DOHH2 (cell line): ENCODE data around the gene FIGNL1.
"Not testable (repeated sequence)": the region's sequence is repeated elsewhere in the genome, so short reads cannot be mapped to it uniquely, and the experiment has no call there.

Experiments
- H3F3A ChIP-seq: fragments of 200-600 bp; sonication (generic), shearing (Covaris generic); 2 replicates; pipeline ENCODE4 v1.6.0; 2016; ENCODE audit warnings: antibody characterized with exemption, mild to moderate bottlenecking; ENCODE audit not compliant: control insufficient read depth, insufficient read depth
- H3K27ac ChIP-seq: fragments of 200-600 bp; sonication (generic); 2 replicates; pipeline ENCODE4 v1.5.1; 2014; ENCODE audit warnings: low read depth, mild to moderate bottlenecking, low read length, moderate library complexity
- H3K27me3 ChIP-seq: fragments of 200-600 bp; sonication (generic); 2 replicates; pipeline ENCODE4 v1.6.1; 2014; ENCODE audit warnings: mild to moderate bottlenecking, low read length, mixed read lengths; ENCODE audit not compliant: control insufficient read depth
- H3K36me3 ChIP-seq: fragments of 200-600 bp; sonication (generic); 2 replicates; pipeline ENCODE4 v1.6.1; 2014; ENCODE audit warnings: mild to moderate bottlenecking, low read length, moderate library complexity, mixed read lengths; ENCODE audit not compliant: control insufficient read depth
- H3K4me1 ChIP-seq: fragments of 200-600 bp; sonication (generic); 2 replicates; pipeline ENCODE4 v1.6.1; 2014; ENCODE audit warnings: mild to moderate bottlenecking, low read length, mixed read lengths; ENCODE audit not compliant: control insufficient read depth
- H3K4me2 ChIP-seq: fragments of 200-600 bp; sonication (generic); 2 replicates; pipeline ENCODE4 v1.6.0; 2014; ENCODE audit warnings: mild to moderate bottlenecking, low read length, moderate library complexity
- H3K4me3 ChIP-seq: fragments of 200-600 bp; sonication (generic); 2 replicates; pipeline ENCODE4 v1.5.1; 2014; ENCODE audit warnings: mild to moderate bottlenecking, low read length, mixed read lengths
- H3K79me2 ChIP-seq: fragments of 200-600 bp; sonication (generic); 2 replicates; pipeline ENCODE4 v1.6.1; 2014; ENCODE audit warnings: mild to moderate bottlenecking, low read length, mixed read lengths; ENCODE audit not compliant: control insufficient read depth
- H3K9me2 ChIP-seq: fragments of 200-600 bp; sonication (generic); replicated peaks from 2 replicates; pipeline ENCODE4 v1.6.1; 2014; ENCODE audit warnings: mild to moderate bottlenecking, low read length, mixed read lengths; ENCODE audit not compliant: control insufficient read depth
- H3K9me3 ChIP-seq: fragments of 200-600 bp; sonication (generic); 2 replicates; pipeline ENCODE4 v1.6.1; 2014; ENCODE audit warnings: antibody characterized with exemption, low read length, mixed read lengths; ENCODE audit not compliant: control insufficient read depth, insufficient read depth
- H4K20me1 ChIP-seq: fragments of 200-600 bp; sonication (generic); 2 replicates; pipeline ENCODE4 v1.6.0; 2014; ENCODE audit warnings: low read depth, mild to moderate bottlenecking, antibody characterized with exemption, low read length, moderate library complexity; ENCODE audit not compliant: control insufficient read depth, insufficient read depth
- EZH2phosphoT487 ChIP-seq: fragments of 200-600 bp; sonication (generic); IDR thresholded peaks from 2 replicates; pipeline ENCODE4 v1.6.1; 2017; ENCODE audit warnings: borderline replicate concordance, mild to moderate bottlenecking, antibody characterized with exemption, low read length, moderate library complexity, mixed read lengths
- TF ChIP-seq, protein P1 (sequence below): fragments of 200-600 bp; sonication (generic); IDR thresholded peaks from one replicate; pipeline ENCODE4 v1.5.1; 2014; ENCODE audit warnings: antibody characterized with exemption, mild to moderate bottlenecking, low read depth, low read length; ENCODE audit not compliant: poor library complexity, severe bottlenecking

Gene FIGNL1

GRCh38 chr7:50461695-50462094 lies 11.5 kb upstream of the FIGNL1 start:
- Histone ChIP-seq H3K27ac (no peak overlapping the region), H3K79me2 (no peaks in the 10 kb centered on the region), H4K20me1 (no peaks in the 10 kb centered on the region), H3K4me3 (no peak overlapping the region), H3K4me2 (no peak overlapping the region), H3F3A (no peaks in the 10 kb centered on the region), H3K9me2 (no peaks in the 10 kb centered on the region), H3K27me3 (peaks cover 5% of the 10 kb centered on the region; the same call in 1 of the 2 replicates), H3K36me3 (no peaks in the 10 kb centered on the region), H3K4me1 (no peaks in the 10 kb centered on the region), H3K9me3 (no peaks in the 10 kb centered on the region)
- TF ChIP-seq, protein P1, sequence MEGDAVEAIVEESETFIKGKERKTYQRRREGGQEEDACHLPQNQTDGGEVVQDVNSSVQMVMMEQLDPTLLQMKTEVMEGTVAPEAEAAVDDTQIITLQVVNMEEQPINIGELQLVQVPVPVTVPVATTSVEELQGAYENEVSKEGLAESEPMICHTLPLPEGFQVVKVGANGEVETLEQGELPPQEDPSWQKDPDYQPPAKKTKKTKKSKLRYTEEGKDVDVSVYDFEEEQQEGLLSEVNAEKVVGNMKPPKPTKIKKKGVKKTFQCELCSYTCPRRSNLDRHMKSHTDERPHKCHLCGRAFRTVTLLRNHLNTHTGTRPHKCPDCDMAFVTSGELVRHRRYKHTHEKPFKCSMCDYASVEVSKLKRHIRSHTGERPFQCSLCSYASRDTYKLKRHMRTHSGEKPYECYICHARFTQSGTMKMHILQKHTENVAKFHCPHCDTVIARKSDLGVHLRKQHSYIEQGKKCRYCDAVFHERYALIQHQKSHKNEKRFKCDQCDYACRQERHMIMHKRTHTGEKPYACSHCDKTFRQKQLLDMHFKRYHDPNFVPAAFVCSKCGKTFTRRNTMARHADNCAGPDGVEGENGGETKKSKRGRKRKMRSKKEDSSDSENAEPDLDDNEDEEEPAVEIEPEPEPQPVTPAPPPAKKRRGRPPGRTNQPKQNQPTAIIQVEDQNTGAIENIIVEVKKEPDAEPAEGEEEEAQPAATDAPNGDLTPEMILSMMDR: no peak
- TF ChIP-seq EZH2phosphoT487: no peak

- not testable (repeated sequence) for H3K4me1 ChIP-seq, H3K27ac ChIP-seq, H3K4me2 ChIP-seq, H4K20me1 ChIP-seq, H3K4me3 ChIP-seq, H3K9me3 ChIP-seq, H3K79me2 ChIP-seq, H3K27me3 ChIP-seq, H3K9me2 ChIP-seq, H3K36me3 ChIP-seq, H3F3A ChIP-seq
These were observed 9.0 kb upstream of the FIGNL1 start for GRCh38 chr7:50459183-50459582.

- H3K27ac ChIP-seq, H3F3A ChIP-seq, H3K36me3 ChIP-seq, H4K20me1 ChIP-seq, H3K9me3 ChIP-seq, H3K27me3 ChIP-seq, H3K4me2 ChIP-seq, H3K4me3 ChIP-seq, H3K4me1 ChIP-seq, H3K9me2 ChIP-seq, H3K79me2 ChIP-seq: not testable (repeated sequence)
These were observed 8.5 kb upstream of the FIGNL1 start for GRCh38 chr7:50458651-50459050.

- Histone ChIP-seq H3K4me2 (no peak overlapping the region), H3K27me3 (peaks cover 9% of the 10 kb centered on the region; the same call in 1 of the 2 replicates), H3K9me2 (no peaks in the 10 kb centered on the region), H3K36me3 (no peaks in the 10 kb centered on the region), H3K4me3 (no peak overlapping the region), H3F3A (0 out of 2 replicates have a peak, but pooled peaks cover 2% of the 10 kb centered on the region), H4K20me1 (no peaks in the 10 kb centered on the region), H3K27ac (no peak overlapping the region), H3K9me3 (no peaks in the 10 kb centered on the region), H3K4me1 (peaks cover 7% of the 10 kb centered on the region), H3K79me2 (no peaks in the 10 kb centered on the region)
- no peak for TF ChIP-seq EZH2phosphoT487
- TF ChIP-seq, protein P1: no peak
These were observed 6.4 kb upstream of the FIGNL1 start for GRCh38 chr7:50456371-50457123.
